ENCODE data around the gene ZNF534.

Gene ZNF534

GRCh38 chr19:52428937-52429336 is at the start of gene ZNF534:
ZNF534 (plus strand) TSS chr19:52429148; CDS start chr19:52431475, 2,327 bp downstream.
- peaks cover 9% of the 10 kb centered on the region; the same call in 1 of the 2 replicates for H3K9me3 ChIP-seq (ENCODE audit: control insufficient read depth, insufficient read depth, low read length)

GRCh38 chr19:52391135-52391534 is 37.8 kb upstream of the ZNF534 start:
- Histone ChIP-seq H3K9ac (ENCODE audit: low read depth, low read length) (no peak overlapping the region), H3K36me3 (ENCODE audit: insufficient read depth, low read length) (no peaks in the 10 kb centered on the region; the same call in 1 of the 2 replicates), H3K4me1 (ENCODE audit: insufficient read depth, low read length) (no peaks in the 10 kb centered on the region), H3K9me3 (ENCODE audit: control insufficient read depth, insufficient read depth, low read length) (peaks cover 2% of the 10 kb centered on the region)

More at GRCh38 chr19:52428937-52429336, at the start of gene ZNF534:
- Histone ChIP-seq H3K36me3 (ENCODE audit: insufficient read depth, low read length) (no peaks in the 10 kb centered on the region), H3K9ac (ENCODE audit: low read depth, low read length) (no peak within 1 kb of the TSS), H3K4me1 (ENCODE audit: insufficient read depth, low read length) (no peaks in the 10 kb centered on the region)

- Histone ChIP-seq H3K9ac (ENCODE audit: low read depth, low read length) (peak within 1 kb of the TSS; percentile 89), H3K36me3 (ENCODE audit: insufficient read depth, low read length) (no peaks in the 10 kb centered on the region)
Observed at GRCh38 chr19:52397310-52398080, 31.5 kb upstream of the ZNF534 start, which contains the start of gene ZNF528. ZNF528 (plus strand) TSS chr19:52397849; CDS start chr19:52402014, 4,165 bp downstream.

GRCh38 chr19:52398081-52398441 is 30.9 kb upstream of the ZNF534 start:
- H3K9me3 ChIP-seq (ENCODE audit: control insufficient read depth, insufficient read depth, low read length), result no peaks in the 10 kb centered on the region; the same call in 1 of the 2 replicates
- no peaks in the 10 kb centered on the region for H3K4me1 ChIP-seq (ENCODE audit: insufficient read depth, low read length)
- peak overlapping the region; percentile 89 for H3K9ac ChIP-seq (ENCODE audit: low read depth, low read length)
- H3K36me3 ChIP-seq (ENCODE audit: insufficient read depth, low read length), result no peaks in the 10 kb centered on the region; the same call in 1 of the 2 replicates

More at GRCh38 chr19:52397310-52398080, 31.5 kb upstream of the ZNF534 start, which contains the start of gene ZNF528:
- H3K4me1 ChIP-seq (ENCODE audit: insufficient read depth, low read length), result no peaks in the 10 kb centered on the region
- H3K9me3 ChIP-seq (ENCODE audit: control insufficient read depth, insufficient read depth, low read length), result no peaks in the 10 kb centered on the region

- no peak overlapping the region for H3K9ac ChIP-seq (ENCODE audit: low read depth, low read length)
Observed at GRCh38 chr19:52410276-52410675, 18.7 kb upstream of the ZNF534 start.

GRCh38 chr19:52415711-52416110 is 13.2 kb upstream of the ZNF534 start:
- Histone ChIP-seq H3K9me3 (ENCODE audit: control insufficient read depth, insufficient read depth, low read length) (peaks cover 20% of the 10 kb centered on the region), H3K36me3 (ENCODE audit: insufficient read depth, low read length) (no peaks in the 10 kb centered on the region; the same call in 1 of the 2 replicates), H3K9ac (ENCODE audit: low read depth, low read length) (no peak overlapping the region), H3K4me1 (ENCODE audit: insufficient read depth, low read length) (no peaks in the 10 kb centered on the region)

More at GRCh38 chr19:52410276-52410675, 18.7 kb upstream of the ZNF534 start:
- Histone ChIP-seq H3K9me3 (ENCODE audit: control insufficient read depth, insufficient read depth, low read length) (peaks cover 3% of the 10 kb centered on the region), H3K36me3 (ENCODE audit: insufficient read depth, low read length) (peaks cover 11% of the 10 kb centered on the region), H3K4me1 (ENCODE audit: insufficient read depth, low read length) (no peaks in the 10 kb centered on the region)

- Histone ChIP-seq H3K36me3 (ENCODE audit: insufficient read depth, low read length) (no peaks in the 10 kb centered on the region), H3K9me3 (ENCODE audit: control insufficient read depth, insufficient read depth, low read length) (peaks cover 3% of the 10 kb centered on the region), H3K4me1 (ENCODE audit: insufficient read depth, low read length) (no peaks in the 10 kb centered on the region)
Observed at GRCh38 chr19:52442179-52442578, 13.2 kb downstream of the ZNF534 start.

GRCh38 chr19:52444506-52444905 is 15.6 kb downstream of the ZNF534 start:
- H3K9me3 ChIP-seq (ENCODE audit: control insufficient read depth, insufficient read depth, low read length), result peaks cover 3% of the 10 kb centered on the region
- H3K36me3 ChIP-seq (ENCODE audit: insufficient read depth, low read length), result no peaks in the 10 kb centered on the region
- H3K9ac ChIP-seq (ENCODE audit: low read depth, low read length), result no peak overlapping the region
- no peaks in the 10 kb centered on the region for H3K4me1 ChIP-seq (ENCODE audit: insufficient read depth, low read length)

More at GRCh38 chr19:52442179-52442578, 13.2 kb downstream of the ZNF534 start:
- no peak overlapping the region for H3K9ac ChIP-seq (ENCODE audit: low read depth, low read length)

GRCh38 chr19:52451241-52451640 is 22.3 kb downstream of the ZNF534 start:
- peaks cover 4% of the 10 kb centered on the region; the same call in 1 of the 2 replicates for H3K9me3 ChIP-seq (ENCODE audit: control insufficient read depth, insufficient read depth, low read length)
- no peaks in the 10 kb centered on the region for H3K4me1 ChIP-seq (ENCODE audit: insufficient read depth, low read length)
- H3K9ac ChIP-seq (ENCODE audit: low read depth, low read length), result no peak overlapping the region
- H3K36me3 ChIP-seq (ENCODE audit: insufficient read depth, low read length), result no peaks in the 10 kb centered on the region

GRCh38 chr19:52453324-52454094 is 24.6 kb downstream of the ZNF534 start, which contains the start of gene ZNF578:
ZNF578 (plus strand) TSS chr19:52453553; CDS start chr19:52501846, 48,293 bp downstream.
- Histone ChIP-seq H3K9ac (ENCODE audit: low read depth, low read length) (peak within 1 kb of the TSS; percentile 57), H3K9me3 (ENCODE audit: control insufficient read depth, insufficient read depth, low read length) (peaks cover 4% of the 10 kb centered on the region), H3K4me1 (ENCODE audit: insufficient read depth, low read length) (no peaks in the 10 kb centered on the region), H3K36me3 (ENCODE audit: insufficient read depth, low read length) (no peaks in the 10 kb centered on the region)

GRCh38 chr19:52464798-52465470 is 36.0 kb downstream of the ZNF534 start:
- H3K36me3 ChIP-seq (ENCODE audit: insufficient read depth, low read length), result no peaks in the 10 kb centered on the region
- H3K9me3 ChIP-seq (ENCODE audit: control insufficient read depth, insufficient read depth, low read length), result peaks cover 19% of the 10 kb centered on the region
- H3K4me1 ChIP-seq (ENCODE audit: insufficient read depth, low read length), result no peaks in the 10 kb centered on the region
- H3K9ac ChIP-seq (ENCODE audit: low read depth, low read length), result no peak overlapping the region

GRCh38 chr19:52473655-52474350 is 44.9 kb downstream of the ZNF534 start:
- Histone ChIP-seq H3K9ac (ENCODE audit: low read depth, low read length) (no peak overlapping the region), H3K9me3 (ENCODE audit: control insufficient read depth, insufficient read depth, low read length) (peaks cover 50% of the 10 kb centered on the region)

GRCh38 chr19:52474351-52475127 is 45.6 kb downstream of the ZNF534 start:
- Histone ChIP-seq H3K36me3 (ENCODE audit: insufficient read depth, low read length) (no peaks in the 10 kb centered on the region), H3K4me1 (ENCODE audit: insufficient read depth, low read length) (no peaks in the 10 kb centered on the region), H3K9me3 (ENCODE audit: control insufficient read depth, insufficient read depth, low read length) (peaks cover 49% of the 10 kb centered on the region), H3K9ac (ENCODE audit: low read depth, low read length) (no peak overlapping the region)

More at GRCh38 chr19:52473655-52474350, 44.9 kb downstream of the ZNF534 start:
- Histone ChIP-seq H3K36me3 (ENCODE audit: insufficient read depth, low read length) (no peaks in the 10 kb centered on the region), H3K4me1 (ENCODE audit: insufficient read depth, low read length) (no peaks in the 10 kb centered on the region)

Measured in ES-I3 (cell line).